Pericardium fibroblast (primary cell): Measurements from ENCODE around the gene DLL1. TPM values are rescaled to one million over a fixed set of nuclear protein-coding genes. Genes with fewer than 3 reads are reported as not detected.

Source experiments
- total RNA-seq: library from RNA; depleted of rRNA; stranded (reverse); fragments of >200 nt; gene quantifications from 2 replicates; pipeline ENCODE4 v1.2.3, GENCODE V29; 2015

DLL1 gene, protein sequence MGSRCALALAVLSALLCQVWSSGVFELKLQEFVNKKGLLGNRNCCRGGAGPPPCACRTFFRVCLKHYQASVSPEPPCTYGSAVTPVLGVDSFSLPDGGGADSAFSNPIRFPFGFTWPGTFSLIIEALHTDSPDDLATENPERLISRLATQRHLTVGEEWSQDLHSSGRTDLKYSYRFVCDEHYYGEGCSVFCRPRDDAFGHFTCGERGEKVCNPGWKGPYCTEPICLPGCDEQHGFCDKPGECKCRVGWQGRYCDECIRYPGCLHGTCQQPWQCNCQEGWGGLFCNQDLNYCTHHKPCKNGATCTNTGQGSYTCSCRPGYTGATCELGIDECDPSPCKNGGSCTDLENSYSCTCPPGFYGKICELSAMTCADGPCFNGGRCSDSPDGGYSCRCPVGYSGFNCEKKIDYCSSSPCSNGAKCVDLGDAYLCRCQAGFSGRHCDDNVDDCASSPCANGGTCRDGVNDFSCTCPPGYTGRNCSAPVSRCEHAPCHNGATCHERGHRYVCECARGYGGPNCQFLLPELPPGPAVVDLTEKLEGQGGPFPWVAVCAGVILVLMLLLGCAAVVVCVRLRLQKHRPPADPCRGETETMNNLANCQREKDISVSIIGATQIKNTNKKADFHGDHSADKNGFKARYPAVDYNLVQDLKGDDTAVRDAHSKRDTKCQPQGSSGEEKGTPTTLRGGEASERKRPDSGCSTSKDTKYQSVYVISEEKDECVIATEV
- 1.8 TPM in 1 of 2 replicates, not detected in the other for total RNA-seq

DNA sequence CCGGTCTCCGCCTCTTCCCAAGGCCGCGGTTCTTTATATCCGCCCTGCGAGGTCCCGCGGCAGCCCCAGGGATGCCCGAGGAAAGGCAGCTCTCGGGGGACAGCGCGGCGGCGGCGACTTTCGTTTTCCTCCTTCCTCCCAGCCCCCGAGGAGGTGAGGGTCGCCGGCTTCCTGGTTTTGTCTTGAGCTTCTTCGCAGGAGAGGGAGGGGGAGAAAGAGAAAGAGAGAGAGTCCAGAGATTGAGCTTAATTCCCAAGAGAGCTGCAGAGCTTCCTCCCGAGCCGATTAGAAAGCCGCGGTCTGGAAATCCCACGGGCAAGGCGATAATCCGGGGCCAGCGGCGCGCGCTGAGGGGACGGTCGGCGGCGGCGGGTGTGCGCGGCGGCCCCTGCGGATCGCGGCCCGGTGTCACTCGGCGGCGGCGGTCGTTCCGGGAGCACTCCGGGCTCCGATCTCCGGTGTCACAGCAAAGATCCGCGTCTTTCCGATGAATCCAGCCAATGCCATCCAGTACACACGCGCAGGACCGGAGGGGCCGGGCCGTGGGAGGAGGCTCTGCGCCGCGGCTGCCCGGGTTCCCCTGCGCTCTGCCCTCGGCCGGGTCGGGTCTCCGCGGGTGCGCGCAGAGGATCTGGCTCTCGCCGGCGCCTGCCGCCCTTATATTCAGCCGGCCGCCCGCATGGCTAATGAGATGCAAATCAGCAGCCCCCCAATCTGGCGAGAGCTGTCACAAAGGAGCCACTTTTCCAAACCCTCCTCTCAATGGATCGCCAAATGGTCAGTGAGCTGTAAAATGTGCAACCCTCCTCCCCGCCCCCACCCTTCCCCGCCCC is at the start of gene DLL1:
DLL1 (minus strand) TSS at position 783 of the 833 bp plus-strand sequence. CDS start 939 bp downstream, outside the sequence.

DNA sequence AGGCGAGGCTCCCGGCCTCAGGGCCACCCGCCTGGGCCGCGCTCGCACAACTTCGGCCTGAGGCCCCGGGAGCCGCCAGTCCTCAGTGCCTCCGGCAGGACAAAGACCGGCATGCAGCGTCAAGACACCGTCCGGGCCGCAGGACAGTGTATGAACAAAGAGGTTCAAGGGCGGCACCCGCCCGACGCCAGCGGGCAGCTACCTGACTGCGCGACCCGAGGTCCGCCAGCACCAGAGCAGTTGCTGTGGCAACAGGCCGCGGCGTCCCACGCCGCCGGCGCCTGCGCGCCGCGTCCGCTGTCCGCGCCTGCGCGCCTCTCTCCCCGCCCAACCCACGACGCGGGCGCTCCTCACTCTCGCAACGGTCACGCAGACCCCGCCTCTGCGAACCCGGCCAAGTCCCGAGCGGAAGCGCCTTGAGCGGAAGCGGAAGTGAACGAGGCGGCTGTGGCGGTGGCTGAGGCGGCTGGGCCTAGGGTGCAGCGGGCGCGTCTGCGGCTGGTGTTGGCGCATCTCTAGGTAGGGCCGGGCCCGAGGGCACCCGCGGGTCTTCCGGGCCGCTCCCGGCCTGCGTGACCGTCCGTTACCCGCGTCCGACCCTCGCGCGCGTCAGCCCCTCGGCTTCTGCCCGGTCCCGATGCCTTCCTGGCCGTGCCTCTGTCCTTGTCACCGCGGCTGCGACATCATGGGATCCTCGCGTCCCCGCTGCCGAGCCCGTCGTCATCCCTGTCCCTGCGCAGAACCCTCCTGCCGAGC is 15.6 kb upstream of the DLL1 start, which contains the start of gene FAM120B:
FAM120B (plus strand) TSS at position 435 of the 756 bp plus-strand sequence. CDS start 10,633 bp downstream, outside the sequence.

Other genes starting within 250 kb of the DLL1 start
- gene FAM120B, start 15.7 kb upstream of the DLL1 start, total RNA-seq: 10.9 and 16.2 TPM in 2 replicates